GM21526 (cell line): ENCODE data around the gene BNIP3.

ENCODE experiments used
- ATAC-seq: cut with Tn5 transposase; IDR thresholded peaks from one replicate; pipeline ENCODE4 v1.9.1; 2021; ENCODE audit warnings: moderate library complexity; ENCODE audit not compliant: unreplicated experiment, low FRiP score

Gene BNIP3

DNA sequence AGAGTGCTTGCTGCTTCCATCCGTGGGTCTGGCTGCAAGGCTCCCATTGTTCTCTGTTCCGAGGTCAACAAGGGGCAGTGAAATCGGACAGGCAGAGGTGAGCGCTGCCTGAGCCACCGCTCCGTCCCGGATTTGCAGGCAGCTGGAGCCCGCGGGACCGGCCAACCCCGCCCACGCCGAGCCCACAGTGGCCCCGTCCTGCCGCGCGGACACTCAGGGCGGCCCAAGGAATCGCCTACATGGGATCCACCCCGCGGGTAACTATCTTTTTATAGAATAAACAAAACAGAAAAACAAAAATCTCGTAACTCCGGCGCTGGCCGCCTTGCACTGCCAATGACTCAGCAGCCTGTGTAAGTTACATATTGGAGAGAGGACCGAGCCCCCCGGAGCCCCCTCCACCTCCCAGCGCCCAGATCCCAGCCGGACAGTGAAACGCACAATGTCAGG lies 1.9 kb downstream of the BNIP3 start:
- no peak for ATAC-seq

- ATAC-seq, result no peak
Observed at GRCh38 chr10:131979336-131979735, 2.4 kb downstream of the BNIP3 start.

DNA sequence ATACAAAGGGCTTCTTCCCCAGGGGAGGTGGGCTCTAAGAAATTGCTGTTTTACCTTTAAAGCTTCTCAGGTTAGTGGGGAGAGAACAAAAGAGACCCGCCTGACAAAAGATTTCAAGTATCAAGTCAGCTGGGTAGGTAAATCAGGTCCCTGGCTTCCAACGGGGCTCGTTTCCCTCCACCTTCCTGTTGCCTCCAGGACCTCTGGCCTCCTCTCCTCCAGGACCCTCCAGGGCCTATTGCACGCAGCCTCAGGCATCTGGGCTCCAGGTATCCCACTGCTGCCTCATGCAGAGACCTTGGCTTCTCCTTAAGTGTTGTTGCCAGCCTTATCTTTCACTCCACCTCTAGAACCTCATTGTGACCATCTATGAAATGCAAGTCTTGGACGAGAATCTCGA lies 2.9 kb downstream of the BNIP3 start:
- ATAC-seq, result no peak

- ATAC-seq, result no peak
Observed at GRCh38 chr10:131978366-131978765, 3.4 kb downstream of the BNIP3 start.

GRCh38 chr10:131977323-131978096 lies 4.2 kb downstream of the BNIP3 start:
- ATAC-seq, result no peak

DNA sequence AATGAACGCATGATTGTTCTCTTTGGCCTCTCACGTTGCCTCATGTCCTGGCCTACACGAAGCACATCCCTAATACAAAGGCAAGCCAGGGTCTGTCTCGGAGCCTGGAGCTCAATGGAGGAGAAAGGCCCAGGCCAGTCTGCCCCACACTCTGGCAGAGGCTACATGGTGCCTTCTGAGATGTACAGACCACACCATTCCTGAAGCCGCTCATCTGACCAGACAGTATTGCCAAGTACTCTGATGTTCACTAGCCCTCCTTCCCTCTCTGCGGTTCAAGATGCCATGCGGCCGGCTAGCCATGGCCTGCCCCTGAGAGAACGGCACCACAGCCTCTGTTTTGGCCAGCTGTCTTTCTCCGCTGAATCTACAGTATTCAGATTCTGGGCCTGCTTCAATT lies 5.9 kb downstream of the BNIP3 start:
- no peak for ATAC-seq

DNA sequence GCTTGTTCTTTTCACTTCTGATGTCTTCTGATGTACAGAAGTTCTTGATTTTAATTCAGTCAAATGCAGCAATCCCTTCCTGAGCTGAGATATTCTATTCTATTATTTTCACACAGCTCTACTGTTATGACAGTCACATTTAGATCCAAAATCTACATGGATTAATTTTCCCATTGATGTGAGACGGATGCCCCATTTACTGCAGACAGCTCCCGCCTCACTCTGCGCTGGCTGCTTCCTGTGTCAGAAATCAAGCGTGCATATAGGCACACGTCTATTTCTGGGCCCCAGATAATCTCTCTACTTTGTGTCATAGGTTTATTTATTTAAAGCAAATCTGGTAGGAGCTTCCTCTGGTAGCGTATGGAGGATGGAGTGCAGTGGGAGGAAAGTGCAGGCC lies 6.7 kb downstream of the BNIP3 start:
- no peak for ATAC-seq

GRCh38 chr10:131974034-131974817 lies 7.5 kb downstream of the BNIP3 start:
- ATAC-seq, result no peak

DNA sequence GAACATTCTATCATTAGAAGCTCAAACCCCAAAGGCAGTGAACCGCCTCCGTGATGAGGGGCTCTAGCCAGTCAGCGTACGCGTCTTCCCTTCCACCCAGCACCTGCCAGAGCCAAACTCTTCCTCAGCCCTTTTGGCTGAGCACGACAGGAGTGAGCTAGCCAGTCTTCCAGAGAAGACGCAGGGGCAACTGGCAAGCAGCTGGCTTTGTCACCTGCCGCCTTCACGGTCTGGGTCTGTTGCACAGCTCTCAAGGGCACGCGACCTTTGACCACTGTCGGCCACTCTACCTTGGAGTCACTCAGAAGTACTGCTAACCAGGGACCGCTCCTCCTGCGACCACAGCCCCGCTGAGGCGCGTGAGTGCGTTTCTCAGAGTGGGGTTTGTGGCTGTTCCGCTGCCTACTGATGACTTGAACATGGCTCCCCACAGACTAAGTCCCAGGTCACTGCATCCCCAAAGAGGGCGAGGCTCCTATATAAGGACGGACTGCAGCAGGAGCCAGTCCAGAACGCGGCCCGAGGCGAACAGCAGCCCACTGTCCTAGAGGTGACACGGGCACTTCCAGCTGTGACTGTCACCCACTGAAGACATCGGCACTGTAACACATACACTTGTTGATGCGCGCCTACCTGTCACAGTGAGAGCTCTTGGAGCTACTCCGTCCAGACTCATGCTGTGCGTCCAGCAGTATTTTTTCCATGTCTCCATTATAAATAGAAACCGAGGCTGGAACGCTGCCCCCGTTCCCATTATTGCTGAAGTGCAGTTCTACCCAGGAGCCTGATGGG lies 8.4 kb downstream of the BNIP3 start:
- no peak for ATAC-seq

GRCh38 chr10:131972474-131973071 lies 9.2 kb downstream of the BNIP3 start:
- no peak for ATAC-seq

GRCh38 chr10:131971591-131971990 lies 10.1 kb downstream of the BNIP3 start:
- no peak for ATAC-seq

- ATAC-seq, result no peak
Observed at GRCh38 chr10:131970946-131971345, 10.8 kb downstream of the BNIP3 start.

DNA sequence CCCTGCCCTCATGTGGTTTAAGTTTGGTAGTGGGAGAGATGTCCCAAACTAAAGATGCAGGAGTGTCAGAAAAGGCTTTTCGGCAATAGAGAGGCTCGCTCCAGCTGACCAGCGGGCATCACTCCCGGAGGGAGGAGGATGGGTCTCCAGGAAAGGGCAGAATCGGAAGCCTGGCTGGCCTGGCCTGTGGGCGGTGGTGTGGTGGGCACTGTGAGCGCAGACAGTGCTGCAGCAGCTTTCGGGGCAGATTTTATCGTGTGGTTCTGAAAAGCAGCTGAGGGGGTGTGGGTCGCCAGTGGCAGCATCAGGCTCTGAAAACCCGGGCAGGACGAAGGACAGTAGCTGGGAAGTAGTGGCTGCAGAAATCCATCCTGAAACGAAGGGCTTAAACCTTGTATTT lies 12.8 kb downstream of the BNIP3 start:
- ATAC-seq, result no peak

- no peak for ATAC-seq
Observed at GRCh38 chr10:131964298-131964697, 17.4 kb downstream of the BNIP3 start.

DNA sequence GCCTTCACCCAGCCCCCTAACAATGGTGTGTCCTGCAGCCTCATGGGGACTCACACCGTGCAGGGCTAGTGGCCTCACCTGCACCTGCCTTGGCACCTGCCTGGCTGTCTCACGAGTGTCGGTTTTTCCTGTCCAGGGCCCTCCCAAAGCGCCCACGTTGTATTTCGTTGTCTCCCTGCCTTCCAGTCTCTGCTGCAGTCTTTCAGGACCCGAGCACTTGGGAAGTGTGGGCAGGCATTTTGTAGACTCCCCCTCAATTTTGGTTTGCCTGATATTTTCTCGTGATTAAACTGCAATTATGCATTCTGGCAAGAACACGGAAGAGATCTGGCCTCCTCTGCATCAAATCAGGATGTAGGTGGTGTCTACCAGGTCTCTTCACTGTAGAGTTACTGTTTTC lies 17.9 kb downstream of the BNIP3 start:
- ATAC-seq, result no peak

- no peak for ATAC-seq
Observed at GRCh38 chr10:131963350-131963749, 18.4 kb downstream of the BNIP3 start.

GRCh38 chr10:131961777-131962662 lies 19.7 kb downstream of the BNIP3 start:
- no peak for ATAC-seq

- ATAC-seq, result no peak
Observed at GRCh38 chr10:131961047-131961776, 20.5 kb downstream of the BNIP3 start.

DNA sequence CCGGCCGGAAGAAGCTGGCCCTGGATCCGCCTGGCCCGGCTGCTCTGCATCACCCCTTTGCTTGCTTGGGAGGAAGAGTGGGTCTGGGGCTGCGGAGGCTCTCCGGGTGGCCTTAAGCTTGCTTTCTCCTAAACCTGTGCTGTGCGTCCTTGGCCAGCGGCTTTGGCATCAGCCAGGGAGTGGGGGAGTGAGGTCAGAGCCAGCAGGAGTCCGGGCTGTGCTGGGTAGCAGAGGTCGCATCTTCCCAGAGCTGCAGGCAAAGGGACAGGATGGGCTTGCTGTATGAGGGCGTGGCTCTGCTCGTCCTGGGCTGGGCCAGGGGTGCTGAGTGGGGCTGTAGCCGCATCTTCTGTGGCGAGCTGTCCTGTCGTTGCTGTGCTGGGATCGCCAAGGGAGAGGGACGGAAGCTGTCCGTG lies 21.1 kb downstream of the BNIP3 start:
- ATAC-seq, result no peak
